GM04504 (cell line): Measurements from ENCODE around the gene CCR3.

Experiments used
- DNase-seq: peaks from one replicate; pipeline ENCODE4 v3.0.0-alpha.2; 2012; ENCODE audit warnings: low read depth

CCR3 gene

DNA sequence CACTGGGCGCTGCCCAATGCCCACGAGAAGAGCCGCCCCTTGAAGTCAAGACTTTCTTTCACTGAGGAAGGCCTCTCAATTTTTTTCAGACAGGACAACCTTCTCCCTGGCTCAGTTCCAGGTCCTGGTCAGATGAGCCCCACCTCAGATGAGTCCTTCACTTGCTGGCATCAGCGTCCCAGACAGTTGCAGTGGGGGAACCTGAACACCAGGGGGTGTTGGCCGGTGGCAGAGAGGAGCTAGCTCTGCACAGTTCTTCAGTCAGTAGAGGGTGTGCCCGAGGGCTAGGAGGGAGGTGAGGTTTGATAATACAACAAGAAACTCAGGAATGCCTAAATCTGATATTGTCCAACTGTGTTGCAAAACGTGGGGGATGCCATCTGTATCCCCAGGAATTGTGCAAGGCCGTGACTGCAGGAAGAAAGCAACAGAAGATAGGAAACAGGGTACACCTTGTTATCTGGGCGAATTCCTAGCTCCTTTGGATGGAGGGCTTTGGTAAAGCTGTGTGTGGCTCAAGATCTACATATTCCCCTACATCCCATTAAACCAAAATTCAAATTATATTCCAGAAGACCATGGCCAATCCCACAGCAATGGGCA, 34.3 kb downstream of the CCR3 start:
- DNase-seq: no peak

DNA sequence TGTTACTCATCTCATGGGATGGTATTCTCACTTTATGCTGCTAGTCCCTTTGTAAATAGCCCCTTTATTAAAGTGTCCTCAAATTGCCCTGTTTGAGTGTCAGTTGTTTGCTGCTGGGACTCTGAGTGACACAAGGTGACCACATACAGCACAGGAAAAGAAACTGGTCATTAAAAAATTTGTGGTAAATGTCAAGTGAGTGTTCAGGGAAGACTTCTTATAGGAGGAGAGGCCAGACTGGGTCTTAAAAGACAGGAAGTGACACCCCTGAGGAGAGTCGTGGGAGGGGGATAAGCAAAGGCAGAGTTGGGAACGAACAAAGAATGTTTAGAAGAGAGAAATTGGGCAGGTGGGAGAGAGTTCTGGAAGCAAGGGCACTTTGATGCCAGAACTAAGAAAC, 35.2 kb downstream of the CCR3 start:
- no peak for DNase-seq

DNA sequence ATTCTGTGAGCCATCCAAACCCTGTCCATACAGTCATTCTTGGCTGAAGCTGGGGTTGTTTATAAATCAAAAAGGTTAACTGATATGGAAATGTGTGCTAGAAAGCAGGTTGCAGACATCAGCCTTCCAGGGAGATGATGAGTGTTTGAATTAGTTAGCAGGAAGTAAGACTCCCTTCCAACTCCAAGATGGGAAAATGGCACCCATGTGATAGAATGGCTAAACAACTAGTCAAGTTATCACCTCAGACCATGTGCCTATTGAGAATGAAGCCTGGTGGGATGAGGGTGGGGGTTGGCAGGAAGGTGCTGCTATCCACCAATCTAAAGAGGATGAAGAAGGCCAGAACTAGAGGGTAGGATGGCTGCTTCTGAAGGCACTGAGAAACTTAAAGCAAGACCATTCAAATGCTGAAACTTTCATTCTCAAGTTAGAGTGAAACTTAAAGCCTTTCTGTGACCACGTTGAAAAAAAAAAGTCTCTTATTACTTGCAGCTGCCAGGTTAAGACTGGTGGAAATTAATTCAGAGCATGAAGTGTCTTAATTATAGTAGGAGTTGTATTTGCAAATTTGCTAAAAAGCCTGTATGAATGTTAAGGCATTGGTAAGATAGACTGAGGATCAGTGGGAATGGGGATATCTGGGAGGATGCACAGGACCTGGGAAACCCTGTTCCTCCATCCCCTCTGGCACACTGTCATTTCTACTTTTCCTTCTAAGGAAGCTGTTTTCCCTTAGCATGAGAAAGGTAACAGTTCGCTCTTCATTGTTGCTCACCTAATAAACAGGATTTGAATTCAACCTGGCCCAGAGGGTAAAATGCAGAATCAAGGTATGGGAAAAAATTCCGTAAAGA, 36.8 kb downstream of the CCR3 start:
- DNase-seq: no peak

DNA sequence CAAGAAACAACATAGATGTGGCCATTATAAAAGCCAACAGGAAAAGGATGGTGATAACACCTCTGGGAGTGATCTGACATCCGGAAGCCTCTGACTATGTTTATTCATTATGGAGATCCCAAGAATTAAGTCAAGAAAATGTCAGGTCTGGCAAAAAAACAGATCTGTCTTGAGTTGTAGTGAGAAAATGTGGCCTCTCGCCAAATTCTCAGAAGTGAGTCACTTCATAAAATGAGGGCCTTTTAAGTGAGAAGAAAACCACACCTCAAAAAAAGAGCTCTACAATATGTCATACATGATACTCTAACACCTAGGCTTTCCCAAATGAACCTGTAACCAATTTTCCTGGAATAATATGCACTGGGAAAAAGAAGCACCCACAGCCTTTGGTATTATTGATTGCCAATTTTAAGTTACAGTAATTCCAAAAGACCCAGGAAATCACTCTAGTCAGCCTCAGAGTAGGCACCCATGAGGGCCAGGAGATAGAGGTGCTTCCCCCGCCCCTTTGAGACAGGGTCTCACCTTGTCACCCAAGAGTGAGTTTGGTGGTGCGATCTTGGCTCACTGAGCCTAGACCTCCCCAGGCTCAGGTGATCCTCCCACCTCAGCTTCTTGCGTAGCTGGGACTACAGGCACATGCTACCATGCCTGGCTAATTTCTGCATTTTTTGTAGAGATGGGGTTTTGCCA, 38.0 kb downstream of the CCR3 start:
- DNase-seq: no peak

DNA sequence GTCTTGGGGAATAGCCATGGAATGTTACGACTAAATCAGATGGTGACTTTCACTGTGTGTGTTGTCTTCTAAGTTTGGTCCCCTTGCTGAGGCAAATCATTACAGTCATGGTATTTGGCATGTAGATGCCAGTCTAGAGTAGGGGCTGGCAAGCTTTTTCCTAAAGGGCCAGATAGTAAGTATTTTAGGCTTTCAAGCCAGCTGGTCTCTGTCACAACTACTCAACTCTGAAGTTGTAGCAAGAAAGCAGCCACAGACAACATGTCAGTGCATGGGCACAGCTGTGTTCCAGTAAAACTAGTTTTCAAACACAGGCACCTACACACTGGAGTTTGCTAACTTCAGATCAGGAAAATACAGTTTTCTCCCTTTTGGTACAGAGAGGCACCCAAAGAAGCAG, 39.3 kb downstream of the CCR3 start:
- DNase-seq: no peak

DNA sequence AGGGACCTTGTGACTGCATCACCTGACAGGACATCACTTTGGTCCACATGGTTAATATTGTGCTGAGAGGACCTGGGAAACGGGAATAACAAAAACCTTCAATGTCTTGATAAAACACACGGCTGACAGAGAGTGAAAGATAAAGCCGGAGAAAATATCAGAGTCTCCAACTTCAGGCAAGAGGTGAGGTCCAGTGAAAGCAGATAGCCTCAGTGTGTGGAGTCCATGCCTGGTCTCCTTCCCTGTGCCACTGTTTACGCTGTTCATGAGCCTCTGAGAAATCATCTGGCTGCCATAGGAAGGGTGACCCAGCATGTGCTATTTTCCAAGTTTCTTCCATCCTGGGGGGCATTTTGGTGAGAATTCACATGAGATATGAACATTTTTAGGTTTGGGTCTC, 39.8 kb downstream of the CCR3 start:
- DNase-seq: no peak

DNA sequence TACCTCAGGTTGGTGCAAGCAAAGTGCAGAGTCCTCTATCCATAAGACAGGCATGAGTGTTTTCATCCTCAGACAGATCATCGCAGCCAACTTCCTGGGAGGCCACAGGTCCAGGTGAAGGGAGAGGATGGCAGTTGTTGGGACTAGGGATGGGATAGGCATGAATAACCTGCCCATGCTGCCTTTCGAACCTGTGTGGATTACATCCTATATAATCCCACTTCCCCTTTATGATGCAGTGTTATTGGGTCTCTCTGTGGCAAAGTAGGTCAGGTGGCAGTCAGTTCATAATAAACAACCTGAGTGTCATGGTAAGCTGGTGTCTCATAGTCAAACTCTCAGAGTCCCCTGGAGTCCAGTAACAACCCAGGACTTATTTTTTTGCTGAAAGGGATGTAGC, 40.4 kb downstream of the CCR3 start:
- DNase-seq: no peak

DNA sequence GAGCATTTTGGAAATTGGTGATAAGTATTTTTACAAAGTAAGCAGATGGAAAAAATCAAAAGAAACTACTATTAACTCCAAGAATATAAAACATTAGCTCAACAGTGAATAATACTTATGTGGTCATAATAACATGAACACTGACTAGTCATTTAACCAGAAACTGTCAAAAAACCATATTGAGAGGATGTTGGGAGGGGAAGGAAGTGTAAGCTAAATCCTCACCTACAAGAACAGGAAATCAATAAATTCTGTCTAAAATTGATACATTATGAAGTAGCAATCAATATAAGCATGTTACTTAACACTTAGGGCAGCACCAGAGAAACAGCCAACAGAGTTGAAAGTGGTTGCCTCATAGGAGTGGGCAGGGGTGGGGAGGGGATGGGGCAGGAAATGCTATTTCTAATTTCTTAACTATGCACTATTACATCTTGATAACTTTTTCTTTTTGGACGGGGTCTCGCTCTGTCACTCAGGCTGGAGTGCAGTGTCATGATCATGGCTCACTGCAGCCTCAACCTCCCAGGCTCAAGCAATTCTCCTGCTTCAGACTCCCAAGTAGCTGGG, 41.7 kb downstream of the CCR3 start:
- DNase-seq: no peak

DNA sequence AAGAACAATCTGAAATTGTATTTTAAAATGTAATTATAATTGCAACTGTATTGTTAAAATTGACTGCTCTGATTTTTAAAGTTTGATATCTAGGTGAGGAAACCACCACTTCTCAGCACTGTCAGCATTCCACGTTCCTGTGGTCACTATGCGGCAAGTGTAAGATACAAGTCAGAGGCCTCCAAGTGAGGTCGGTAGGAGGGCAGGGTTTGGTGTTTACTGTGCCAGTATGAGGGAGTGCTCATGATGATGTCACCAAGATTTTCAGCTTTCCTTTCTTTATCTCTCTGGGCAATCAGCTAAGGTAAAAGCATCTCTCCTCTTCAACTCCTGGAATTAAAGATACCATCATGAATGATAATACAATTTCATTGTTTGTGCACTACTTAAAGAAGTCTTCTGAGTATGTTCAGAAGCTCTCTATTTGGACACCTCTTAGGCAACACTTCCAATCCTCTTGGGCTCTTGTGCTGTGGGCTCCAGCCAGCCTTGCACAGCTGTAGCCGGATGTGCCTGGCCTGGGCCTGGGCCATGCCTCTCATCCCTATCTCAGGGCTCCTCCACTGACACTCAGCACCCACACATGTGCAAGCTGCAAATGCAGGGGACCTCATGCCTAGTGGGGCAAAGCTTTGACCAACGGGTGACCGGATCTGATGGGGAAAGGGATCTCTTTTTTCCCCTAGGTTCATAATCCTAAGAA, 42.9 kb downstream of the CCR3 start:
- DNase-seq: no peak

DNA sequence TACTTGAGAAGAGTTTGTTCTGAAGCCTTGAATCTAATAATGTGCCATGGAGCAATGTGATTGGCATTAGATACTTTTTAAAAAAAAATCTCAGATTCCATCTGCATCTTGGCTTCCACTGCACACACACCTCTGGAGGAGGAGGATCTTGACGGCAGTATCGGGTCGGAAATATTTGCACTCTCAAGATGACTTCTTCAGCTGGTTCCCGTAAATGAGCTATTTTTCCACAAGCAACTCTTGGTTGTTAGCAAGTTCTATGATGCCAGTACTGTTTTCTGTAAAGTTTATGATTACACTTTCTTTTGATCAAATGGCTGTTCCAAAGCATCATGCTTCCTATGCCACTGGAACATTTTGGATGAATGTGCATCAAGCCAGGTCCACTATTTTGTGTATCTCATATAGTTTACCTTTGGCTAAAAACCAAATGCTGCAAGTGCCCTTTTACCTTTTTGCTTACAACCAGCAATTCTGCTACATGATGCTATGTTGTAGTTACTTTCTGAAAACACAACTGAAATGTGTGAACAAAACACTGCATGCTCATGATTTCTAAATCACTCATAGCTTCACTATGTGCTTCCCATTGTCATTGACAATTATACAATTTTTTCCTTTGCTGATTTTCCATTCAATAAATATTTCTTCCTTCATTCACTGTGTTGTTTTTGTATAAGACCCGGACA, 43.8 kb downstream of the CCR3 start:
- no peak for DNase-seq

DNA sequence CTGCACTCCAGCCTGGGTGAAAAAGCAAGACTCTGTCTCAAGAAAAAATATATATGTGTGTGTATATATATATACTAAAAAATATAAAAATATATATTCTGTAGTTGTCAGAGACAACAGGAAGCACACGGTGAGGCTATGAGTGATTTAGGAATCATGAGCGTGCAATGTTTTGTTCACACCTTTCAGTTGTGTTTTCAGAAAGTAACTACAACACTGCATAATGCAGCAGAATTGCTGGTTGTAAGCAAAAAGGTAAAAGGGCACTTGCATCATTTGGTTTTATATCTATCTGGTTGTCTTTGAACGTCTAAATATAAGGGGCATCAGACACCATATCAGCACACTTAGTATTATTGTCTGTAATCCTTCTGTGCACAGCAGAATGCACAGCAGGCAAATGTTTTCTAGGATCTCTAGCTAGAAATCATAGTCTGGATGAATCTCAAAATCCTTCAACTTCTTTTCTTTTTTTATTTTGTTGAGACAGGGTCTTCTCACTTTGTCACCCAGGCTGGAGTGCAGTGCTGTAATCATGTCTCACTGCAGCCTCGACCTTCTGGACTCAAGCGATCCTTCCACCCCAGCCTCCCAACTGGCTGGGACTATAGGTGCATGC, 44.8 kb downstream of the CCR3 start:
- DNase-seq: no peak

DNA sequence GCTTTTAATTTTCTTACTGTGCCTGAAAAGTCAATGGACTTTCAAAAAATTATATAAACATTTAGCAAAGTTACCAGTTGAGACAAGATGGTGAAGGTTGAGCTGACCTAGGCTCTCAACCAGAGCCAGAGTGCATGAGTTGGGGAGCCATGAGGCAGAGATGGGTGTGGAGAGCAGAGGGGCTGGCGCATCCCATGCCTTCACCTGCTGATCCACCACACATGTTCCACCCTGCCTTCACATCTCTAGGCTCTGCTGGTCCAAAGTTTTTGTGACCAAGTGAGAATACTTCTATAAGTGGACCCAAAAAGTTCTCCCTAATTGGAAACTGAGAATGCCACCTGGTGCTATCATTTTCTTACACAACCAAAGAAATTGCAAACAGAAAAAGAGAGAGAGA, 47.3 kb downstream of the CCR3 start:
- no peak for DNase-seq

DNA sequence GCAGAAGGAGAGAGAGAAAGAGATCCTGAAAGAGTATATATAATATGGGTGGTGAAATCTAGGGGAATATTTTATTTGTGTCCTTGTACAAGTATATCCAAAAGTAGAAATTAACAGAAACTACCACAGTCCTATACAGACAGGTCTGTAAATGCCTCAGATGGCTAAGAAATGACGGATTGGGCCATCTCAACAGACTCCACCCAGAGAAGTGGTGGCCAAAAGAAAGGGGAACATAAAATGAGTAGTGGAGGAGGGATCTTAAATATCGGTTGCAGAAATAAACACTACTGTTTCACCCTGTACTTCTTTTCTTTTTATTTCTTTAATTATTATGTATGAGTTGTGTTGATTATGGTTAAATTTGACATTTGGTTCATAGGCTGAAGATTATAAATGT, 47.7 kb downstream of the CCR3 start:
- no peak for DNase-seq

DNA sequence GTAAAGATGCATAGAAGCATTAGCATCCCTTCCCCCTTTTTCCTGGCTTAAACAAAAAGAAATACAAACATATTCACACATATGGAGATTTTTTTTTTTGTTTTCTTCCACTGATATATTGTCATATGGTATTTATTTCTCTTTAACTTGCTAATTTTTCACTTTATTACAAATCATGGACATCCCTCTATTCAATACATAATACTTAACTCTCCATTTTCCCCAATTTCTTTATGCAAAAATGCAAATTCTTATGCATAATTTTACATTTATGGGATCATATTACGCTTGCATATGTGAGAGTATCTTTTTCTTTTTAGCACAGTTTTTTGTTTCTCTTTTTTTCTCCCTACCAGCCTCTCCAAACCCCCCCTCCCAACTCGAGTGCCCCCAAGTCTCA, 48.8 kb downstream of the CCR3 start:
- no peak for DNase-seq

DNA sequence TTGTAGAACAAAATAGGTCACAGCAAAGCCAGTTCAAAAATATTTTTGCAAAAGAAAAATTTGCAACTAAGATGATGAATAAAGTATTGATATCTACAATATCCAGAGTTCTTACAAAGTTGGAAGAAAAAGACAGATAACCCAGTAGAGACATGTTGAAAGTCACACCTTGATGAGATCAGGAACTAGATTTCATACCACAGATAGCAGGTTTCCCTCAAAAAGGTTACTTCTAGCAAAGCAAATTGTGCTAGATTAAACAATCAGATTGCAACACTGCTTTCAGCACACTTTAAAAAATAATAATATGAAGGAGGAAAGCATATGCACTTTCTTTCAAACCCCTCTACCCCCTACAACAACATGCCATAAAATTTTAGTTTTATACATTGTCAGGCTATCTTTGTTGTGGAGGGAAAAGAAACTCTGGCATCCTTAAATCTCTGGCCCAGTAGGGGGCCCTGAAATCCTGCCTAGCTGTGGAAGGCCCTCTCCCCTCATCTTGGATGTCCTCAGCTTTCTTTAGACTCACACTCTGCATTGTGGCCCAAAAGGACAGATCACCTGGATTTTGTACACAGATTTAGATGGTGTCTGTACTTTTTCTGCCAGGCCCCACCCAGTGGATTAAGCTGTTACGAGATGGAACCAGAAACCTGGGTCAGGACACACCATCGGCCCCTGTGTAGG, 50.9 kb downstream of the CCR3 start:
- DNase-seq: no peak

DNA sequence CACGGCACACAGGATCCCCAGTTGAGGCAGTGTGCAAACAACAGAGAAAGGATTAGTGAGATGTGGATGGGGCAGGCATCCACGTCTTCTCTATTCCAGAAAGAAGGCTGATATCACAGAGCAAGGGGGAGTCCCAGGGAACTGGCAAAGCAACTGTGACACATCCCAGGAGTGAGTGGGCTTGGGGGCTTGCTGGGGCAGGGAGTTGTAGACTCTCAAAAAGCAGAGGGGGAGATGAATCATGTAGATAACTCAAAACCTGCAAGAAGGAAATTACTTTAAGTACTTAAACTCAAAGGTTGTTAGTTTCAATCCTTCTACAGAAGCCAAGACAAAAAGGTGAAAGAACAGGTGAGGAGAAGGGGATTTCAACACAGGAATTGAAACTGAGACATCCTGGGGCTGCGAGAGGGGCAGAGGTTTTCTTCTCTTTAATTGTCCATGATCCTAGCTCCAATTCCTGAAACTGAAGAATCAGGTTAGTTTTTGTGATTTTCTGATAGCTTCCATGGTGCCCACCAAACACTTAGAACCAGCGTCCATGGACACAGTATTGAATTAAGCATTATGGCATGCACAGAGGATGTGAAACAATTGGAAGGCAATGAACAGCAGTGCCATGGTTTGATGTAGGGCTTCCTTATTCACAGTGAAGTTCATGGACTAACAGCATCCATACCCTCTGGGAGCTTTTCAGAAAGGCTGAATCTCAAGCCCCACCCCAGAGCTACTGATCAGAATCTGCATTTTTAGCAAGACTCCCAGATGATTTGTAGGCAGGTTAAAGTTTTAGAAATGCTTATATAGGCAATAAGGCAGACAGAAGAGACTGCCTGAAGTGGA, 52.0 kb downstream of the CCR3 start:
- DNase-seq: no peak

DNA sequence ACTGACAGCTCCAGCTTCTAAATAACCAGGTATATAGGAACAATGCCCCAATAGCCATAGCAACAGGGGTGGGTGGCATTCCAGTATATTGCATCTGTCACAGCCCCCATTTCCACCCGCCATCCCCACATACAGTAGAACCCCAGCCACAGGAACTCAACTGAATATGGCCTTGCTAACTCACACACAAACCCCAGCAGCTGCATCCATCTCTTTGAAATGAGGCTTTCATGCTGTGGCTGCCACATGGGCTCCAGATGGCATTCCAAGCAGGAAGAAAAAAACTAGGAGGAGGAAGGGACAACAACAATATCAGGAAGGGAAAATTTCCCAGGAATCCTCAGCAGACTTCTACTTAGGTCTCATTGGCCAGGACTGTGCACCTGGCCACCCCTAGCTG, 54.6 kb downstream of the CCR3 start:
- DNase-seq: no peak

DNA sequence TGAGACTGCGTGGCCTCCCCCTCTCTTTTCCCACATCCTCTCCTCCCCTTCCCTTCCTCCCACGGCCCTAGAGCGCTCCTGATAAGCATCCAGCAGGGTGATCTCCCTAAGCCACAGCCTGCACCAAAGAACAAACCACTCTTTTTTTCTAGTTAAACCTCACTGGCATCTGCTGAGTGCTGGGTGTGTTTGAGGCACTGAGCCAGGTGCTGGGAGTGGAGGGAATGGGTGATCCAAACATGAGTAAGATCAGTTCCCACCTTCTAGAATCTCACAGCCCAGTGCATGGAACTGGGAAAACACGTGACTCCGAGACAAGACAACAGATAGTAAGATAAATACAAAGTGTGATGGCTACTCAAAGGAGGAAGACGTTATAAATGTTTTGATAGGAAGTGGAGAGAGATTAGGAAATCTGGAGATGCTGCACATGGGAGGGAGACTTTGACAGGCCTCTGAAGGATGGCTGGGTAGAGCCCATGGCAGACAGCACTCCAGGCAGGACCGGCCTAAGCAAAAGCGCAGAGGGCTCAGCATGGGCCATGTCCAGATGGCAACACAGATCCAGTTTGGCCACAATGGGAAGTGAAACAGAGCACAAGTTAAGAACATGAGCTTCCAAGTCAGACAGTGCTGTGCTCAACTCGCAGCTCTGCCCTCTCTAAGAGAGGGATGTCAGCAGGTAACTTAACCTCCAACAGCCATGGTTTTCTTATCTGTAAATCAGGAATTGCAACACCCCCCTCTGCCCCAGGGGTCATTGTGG, 55.6 kb downstream of the CCR3 start:
- no peak for DNase-seq
